Pulmonary artery endothelial cell (primary cell): Measurements from ENCODE around the gene TSPAN9. TPM values are rescaled to one million over a fixed set of nuclear protein-coding genes. Genes with fewer than 3 reads are reported as not detected.

Experiments used
- DNase-seq: peaks from one replicate; pipeline ENCODE4 v3.0.0-alpha.2; 2011; ENCODE audit warnings: low read depth, low spot score
- total RNA-seq: library from RNA; depleted of rRNA; stranded (reverse); fragments of >200 nt; gene quantifications from 2 replicates; pipeline ENCODE4 v1.2.3, GENCODE V29; 2014

The TSPAN9 gene
- total RNA-seq, 1 donor from 2014 or later = 65.0 TPM

DNA sequence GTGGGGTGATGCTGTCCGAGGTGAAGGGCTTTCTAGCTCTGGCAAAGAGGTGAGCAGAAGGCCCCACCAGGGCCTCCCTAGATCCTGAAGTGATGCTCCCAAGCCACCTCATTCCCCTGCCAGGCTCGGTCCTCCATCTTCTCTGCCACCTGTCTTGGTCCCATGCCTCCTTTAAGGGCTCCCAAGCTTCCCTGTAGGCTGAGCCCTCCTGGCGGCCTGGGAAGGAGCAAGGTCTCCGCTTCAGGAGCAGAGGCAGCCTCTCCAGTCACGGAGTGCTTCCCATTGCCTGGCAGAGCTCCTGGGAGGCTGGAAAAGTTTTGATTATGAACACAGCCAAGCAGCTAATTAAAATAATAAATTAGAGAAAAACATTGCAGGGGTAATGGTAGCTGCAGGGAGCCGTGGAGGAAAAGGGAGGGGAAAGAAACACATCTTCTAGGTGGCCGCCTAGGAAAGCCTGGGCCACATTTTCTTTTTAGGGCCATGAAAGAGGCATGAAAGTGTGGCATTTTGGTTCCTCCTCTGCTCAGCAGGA lies 253.9 kb downstream of the TSPAN9 start:
- DNase-seq = no peak

DNA sequence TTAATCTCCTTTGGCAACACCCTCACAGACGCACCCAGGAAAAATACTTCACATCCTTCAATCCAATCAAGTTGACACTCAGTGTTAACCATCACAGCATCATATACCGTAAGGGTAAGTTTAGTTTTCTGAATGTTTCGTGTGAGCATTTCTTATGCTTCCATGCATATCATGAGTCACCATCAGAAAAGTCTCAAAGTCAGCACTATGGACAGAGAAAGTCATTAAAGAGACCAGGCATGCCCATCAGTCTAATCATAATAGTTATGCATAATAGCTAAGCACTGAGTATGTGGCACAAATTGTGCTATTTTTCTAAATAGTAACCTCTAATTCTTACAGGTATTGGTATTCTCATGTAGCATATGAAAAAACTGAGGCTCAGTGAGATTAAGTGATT lies 255.0 kb downstream of the TSPAN9 start:
- no peak for DNase-seq

DNA sequence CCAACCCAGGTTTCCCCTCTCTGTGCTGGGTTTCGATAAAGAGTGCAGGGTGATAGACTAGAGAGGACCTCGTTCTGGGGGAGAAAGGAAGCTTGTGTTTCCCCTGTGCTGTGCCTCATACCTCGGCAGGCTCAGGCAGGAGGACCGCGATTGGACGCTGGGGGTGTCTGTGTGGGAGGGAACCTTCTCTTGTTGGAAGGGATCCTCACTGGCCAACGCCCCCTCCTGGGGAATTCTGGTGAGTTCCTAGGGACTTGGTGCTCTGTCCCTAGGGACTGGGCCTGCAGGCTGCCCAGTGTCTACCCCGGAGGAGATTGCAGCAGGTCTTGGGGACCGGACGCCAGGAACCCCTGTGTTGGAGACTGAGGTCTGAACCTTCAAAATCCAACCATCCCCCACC lies 256.4 kb downstream of the TSPAN9 start:
- no peak for DNase-seq

DNA sequence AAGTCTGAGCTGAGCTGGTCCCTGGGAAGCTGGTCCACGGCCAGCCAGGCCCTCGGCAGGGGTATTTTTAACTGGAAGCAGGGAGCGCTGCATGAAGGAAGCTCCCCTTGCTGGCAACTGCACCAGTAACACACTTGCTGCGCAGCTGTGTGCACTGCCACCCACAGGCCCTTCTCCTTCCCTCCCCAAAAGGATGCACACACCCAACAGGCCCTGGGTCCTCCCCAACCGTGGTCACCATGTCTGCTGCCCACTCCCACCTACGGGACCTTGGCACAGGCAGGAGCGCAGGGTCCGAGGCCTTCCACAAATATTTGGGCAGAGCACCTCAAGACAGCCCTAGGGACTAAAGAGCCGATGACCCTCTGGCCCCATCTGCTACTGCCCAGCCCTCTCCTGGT lies 256.8 kb downstream of the TSPAN9 start:
- no peak for DNase-seq

DNA sequence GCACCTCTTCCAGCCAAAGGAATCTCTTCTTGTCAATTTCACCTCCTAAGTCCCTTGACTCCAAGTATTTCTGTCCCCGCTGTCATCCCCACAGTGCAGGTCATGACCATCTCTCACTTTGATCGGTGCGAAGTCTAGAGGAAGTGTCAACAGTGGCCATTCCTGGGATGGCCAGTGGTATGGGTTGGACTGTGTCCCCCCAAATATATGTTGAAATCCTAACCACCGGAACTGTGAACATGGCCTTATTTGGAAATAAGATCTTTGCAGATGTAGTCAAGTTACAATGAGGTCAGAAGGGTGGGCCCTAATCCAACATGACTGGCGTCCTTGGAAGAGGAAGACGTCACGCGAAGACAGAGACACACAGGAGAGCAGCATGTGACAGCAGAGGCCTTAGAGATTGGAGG lies 257.9 kb downstream of the TSPAN9 start:
- no peak for DNase-seq

Other genes with a start within 250 kb of the TSPAN9 start
- gene NRIP2, start 242.3 kb upstream of the TSPAN9 start, total RNA-seq = not detected in 2 replicates
- gene TEX52, start 220.3 kb upstream of the TSPAN9 start, total RNA-seq = not detected in 2 replicates
- 6.3 and 16.5 TPM in 2 replicates for gene FOXM1, start 200.2 kb upstream of the TSPAN9 start, total RNA-seq
- 19.5 and 27.9 TPM in 2 replicates for gene RHNO1, start 200.2 kb upstream of the TSPAN9 start, total RNA-seq
- gene TULP3, start 186.5 kb upstream of the TSPAN9 start, total RNA-seq = 14.3 and 17.3 TPM in 2 replicates
- gene TEAD4, start 118.0 kb upstream of the TSPAN9 start, total RNA-seq = 26.2 and 29.1 TPM in 2 replicates